ENCODE data around the gene WDR4. TPM values are rescaled to one million over a fixed set of nuclear protein-coding genes. Genes with fewer than 3 reads are reported as not detected.
"Not testable (repeated sequence)": the region's sequence is repeated elsewhere in the genome, so short reads cannot be mapped to it uniquely, and the experiment has no call there.

The WDR4 gene
- total RNA-seq: 10 to 100 TPM; 16.1 to 16.7 (median 16.5) TPM
- long read RNA-seq, donor 1, transcript WDR4-202 (11 exons, 2,122 nt): major isoform, 5 of 20 reads
- long read RNA-seq, donor 1, transcript WDR4-201 (12 exons, 1,471 nt): major isoform, 5 of 20 reads
- long read RNA-seq, donor 1, partial matches to known transcripts: 3 of 20 reads
- long read RNA-seq, donor 1, other reads (novel, unspliced or antisense): 7 of 20 reads
- long read RNA-seq, donor 2, transcript WDR4-201 (12 exons, 1,471 nt): major isoform, 6 of 11 reads
- long read RNA-seq, donor 2, partial matches to known transcripts: 0 of 11 reads
- long read RNA-seq, donor 2, other reads (novel, unspliced or antisense): 5 of 11 reads

- ATAC-seq: peak; percentile 98
- peak; percentile 98 to 99 (median 98) for DNase-seq
- Histone ChIP-seq H3K4me1 (ENCODE audit: low read depth) (peaks cover 14% of the 10 kb centered on the region), H3K9me3 (no peaks in the 10 kb centered on the region), H3K4me3 (peak within 1 kb of the TSS; percentile 91), H3K36me3 (ENCODE audit: low read depth) (no peaks in the 10 kb centered on the region)
- intact Hi-C loops (cut with DNase I, micrococcal nuclease): no loop called here
- no peak for TF ChIP-seq CTCF (IDR thresholded peaks at IDR 0.05)
Measured at GRCh38 chr21:42878993-42879787, at the start of gene WDR4. Gene WDR4, minus strand, starts transcription at chr21:42879539. Its CDS starts 44 bp downstream, at chr21:42879495.

- H3K4me1 ChIP-seq (ENCODE audit: low read depth); H3K4me3 ChIP-seq; DNase-seq; intact Hi-C loops (cut with DNase I, micrococcal nuclease); H3K36me3 ChIP-seq (ENCODE audit: low read depth); H3K9me3 ChIP-seq; ATAC-seq: not testable (repeated sequence)
Measured at GRCh38 chr21:42927474-42928200, 48.3 kb upstream of the WDR4 start.

- no peak for TF ChIP-seq CTCF (IDR thresholded peaks at IDR 0.05)
- DNase-seq: no peak
- H3K4me1 ChIP-seq (ENCODE audit: low read depth): peaks cover 7% of the 10 kb centered on the region
- ATAC-seq: no peak
- H3K9me3 ChIP-seq: no peaks in the 10 kb centered on the region
- H3K36me3 ChIP-seq (ENCODE audit: low read depth): no peaks in the 10 kb centered on the region
- H3K4me3 ChIP-seq: no peak within 1 kb of the TSS
- intact Hi-C loops (cut with DNase I, micrococcal nuclease): no loop called here
Measured at GRCh38 chr21:42925114-42925926, 46.0 kb upstream of the WDR4 start, which contains the start of gene ERVH48-1. Gene ERVH48-1, minus strand, starts transcription at chr21:42925630. Its CDS starts 6,624 bp downstream, at chr21:42919006.

GRCh38 chr21:42924433-42924751 lies 45.1 kb upstream of the WDR4 start:
- intact Hi-C loops (cut with DNase I, micrococcal nuclease): no loop called here
- Histone ChIP-seq H3K4me1 (ENCODE audit: low read depth) (peaks cover 7% of the 10 kb centered on the region), H3K4me3 (no peak overlapping the region), H3K36me3 (ENCODE audit: low read depth) (no peaks in the 10 kb centered on the region), H3K9me3 (no peaks in the 10 kb centered on the region)
- no peak for TF ChIP-seq CTCF (IDR thresholded peaks at IDR 0.05)
- DNase-seq (no peak), ATAC-seq (no peak)

GRCh38 chr21:42923553-42924432 lies 44.5 kb upstream of the WDR4 start:
- DNase-seq (peak in 2 of 3 donors; percentile 51 to 90), ATAC-seq (peak; percentile 99)
- intact Hi-C loops (cut with DNase I, micrococcal nuclease): no loop called here
- H3K4me3 ChIP-seq: no peak overlapping the region
- peaks cover 7% of the 10 kb centered on the region for H3K4me1 ChIP-seq (ENCODE audit: low read depth)
- TF ChIP-seq CTCF (IDR thresholded peaks at IDR 0.05): peak; percentile 70
- H3K9me3 ChIP-seq: no peaks in the 10 kb centered on the region
- H3K36me3 ChIP-seq (ENCODE audit: low read depth): no peaks in the 10 kb centered on the region
